Colonic mucosa (tissue), 4 donors: Measurements from ENCODE around the gene RNF11. TPM values are rescaled to one million over a fixed set of nuclear protein-coding genes. Genes with fewer than 3 reads are reported as not detected.

Experiments used
- DNase-seq: peaks from one replicate; pipeline ENCODE4 v3.0.0-alpha.2; 2020
- H3K27ac ChIP-seq: fragments of 200-600 bp; one replicate; pipeline ENCODE4 v1.8.0; 2021
- H3K27me3 ChIP-seq: fragments of 200-600 bp; one replicate; pipeline ENCODE4 v1.8.0; 2021
- H3K36me3 ChIP-seq: fragments of 200-600 bp; one replicate; pipeline ENCODE4 v1.8.0; 2021
- H3K4me1 ChIP-seq: fragments of 200-600 bp; one replicate; pipeline ENCODE4 v1.8.0; 2021; ENCODE audit warnings: mild to moderate bottlenecking
- H3K4me3 ChIP-seq: fragments of 200-600 bp; one replicate; pipeline ENCODE4 v1.8.0; 2021
- H3K9ac ChIP-seq, 2 donors: one replicate each; pipeline ENCODE4 v1.7.0; 2013; ENCODE audit warnings: control low read depth in 2 of 2, low read depth in 2 of 2, low read length in 2 of 2
- H3K9me3 ChIP-seq: fragments of 200-600 bp; one replicate; pipeline ENCODE4 v1.8.0; 2021
- intact Hi-C: fragments of 100-400 bp; cut with DNase I; formaldehyde crosslinking; loops from one replicate; pipeline ENCODE4 v1.14.1; 2022
- total RNA-seq, 2 donors: library from RNA; stranded (reverse); fragmentation: NEBNext Ultra II Directional in 1 of 2; extraction: Animal tissue kit (Norgen Biotek cat#: 25700) in 1 of 2; gene quantifications; one replicate each; pipeline ENCODE4 v1.2.1, GENCODE V29; 2021
- TF ChIP-seq, protein P1 (sequence below): fragments of 200-600 bp; IDR thresholded peaks from one replicate; pipeline ENCODE4 v1.8.0; 2022; ENCODE audit warnings: antibody characterized with exemption, mild to moderate bottlenecking
- donor health status: healthy.
- donor health status: DM: no; HTN: no; CAD: no.
- donor health status: DM: no; HTN: no; CAD: no.

RNF11 gene
- total RNA-seq, 2 donors from 2014 or later, result 46.8 to 104 TPM

DNA sequence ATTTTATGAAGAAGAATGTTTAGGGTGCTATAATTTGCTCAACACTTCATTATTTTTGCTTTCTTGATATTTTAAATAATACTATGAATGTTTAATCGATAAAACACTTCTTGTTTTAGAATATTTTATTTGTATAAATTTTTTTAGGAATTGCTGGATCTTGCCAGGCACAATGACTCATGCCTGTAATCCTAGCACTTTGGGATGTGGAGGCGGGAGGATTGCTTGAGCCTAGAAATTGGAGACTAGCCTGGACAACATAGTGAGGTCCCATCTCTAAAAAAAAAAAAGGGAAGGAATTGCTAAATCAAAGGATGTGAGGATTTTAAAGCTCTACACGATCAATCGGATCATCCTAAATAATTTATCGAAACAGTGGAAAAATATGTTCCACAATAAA is 17.6 kb downstream of the RNF11 start:
- Histone ChIP-seq H3K4me1 (peaks cover 5% of the 10 kb centered on the region), H3K27ac (no peak overlapping the region), H3K9ac (no peak overlapping the region), H3K9me3 (no peaks in the 10 kb centered on the region), H3K36me3 (no peaks in the 10 kb centered on the region), H3K27me3 (no peaks in the 10 kb centered on the region), H3K4me3 (no peak overlapping the region)
- no peak for DNase-seq
- TF ChIP-seq, protein P1, sequence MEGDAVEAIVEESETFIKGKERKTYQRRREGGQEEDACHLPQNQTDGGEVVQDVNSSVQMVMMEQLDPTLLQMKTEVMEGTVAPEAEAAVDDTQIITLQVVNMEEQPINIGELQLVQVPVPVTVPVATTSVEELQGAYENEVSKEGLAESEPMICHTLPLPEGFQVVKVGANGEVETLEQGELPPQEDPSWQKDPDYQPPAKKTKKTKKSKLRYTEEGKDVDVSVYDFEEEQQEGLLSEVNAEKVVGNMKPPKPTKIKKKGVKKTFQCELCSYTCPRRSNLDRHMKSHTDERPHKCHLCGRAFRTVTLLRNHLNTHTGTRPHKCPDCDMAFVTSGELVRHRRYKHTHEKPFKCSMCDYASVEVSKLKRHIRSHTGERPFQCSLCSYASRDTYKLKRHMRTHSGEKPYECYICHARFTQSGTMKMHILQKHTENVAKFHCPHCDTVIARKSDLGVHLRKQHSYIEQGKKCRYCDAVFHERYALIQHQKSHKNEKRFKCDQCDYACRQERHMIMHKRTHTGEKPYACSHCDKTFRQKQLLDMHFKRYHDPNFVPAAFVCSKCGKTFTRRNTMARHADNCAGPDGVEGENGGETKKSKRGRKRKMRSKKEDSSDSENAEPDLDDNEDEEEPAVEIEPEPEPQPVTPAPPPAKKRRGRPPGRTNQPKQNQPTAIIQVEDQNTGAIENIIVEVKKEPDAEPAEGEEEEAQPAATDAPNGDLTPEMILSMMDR, result no peak
- intact Hi-C loops, result no loop called here

DNA sequence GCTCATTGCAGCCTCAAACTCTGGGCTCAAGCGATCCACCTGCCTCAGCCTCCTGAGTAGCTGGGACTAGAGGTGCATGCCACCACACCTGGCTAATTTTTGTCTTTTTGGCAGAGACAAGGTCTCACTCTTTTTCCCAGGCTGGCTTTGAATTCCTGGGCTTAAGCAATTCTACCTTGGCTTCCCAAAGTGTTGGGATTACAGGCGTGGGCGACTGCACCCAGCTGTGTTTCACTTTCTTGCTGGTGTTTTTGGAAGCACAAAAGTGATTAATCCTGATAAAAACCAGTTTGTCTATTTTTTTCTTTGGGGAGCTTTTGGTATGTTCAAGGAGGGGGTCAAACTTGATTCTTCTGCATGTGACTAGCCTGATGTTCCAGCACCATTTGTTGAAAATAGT is 19.3 kb downstream of the RNF11 start:
- Histone ChIP-seq H3K9me3 (no peaks in the 10 kb centered on the region), H3K36me3 (no peaks in the 10 kb centered on the region), H3K9ac (no peak overlapping the region), H3K27ac (no peak overlapping the region), H3K4me1 (no peaks in the 10 kb centered on the region), H3K27me3 (no peaks in the 10 kb centered on the region), H3K4me3 (no peak overlapping the region)
- TF ChIP-seq, protein P1, result no peak
- DNase-seq, result no peak
- intact Hi-C loops, result no loop called here

DNA sequence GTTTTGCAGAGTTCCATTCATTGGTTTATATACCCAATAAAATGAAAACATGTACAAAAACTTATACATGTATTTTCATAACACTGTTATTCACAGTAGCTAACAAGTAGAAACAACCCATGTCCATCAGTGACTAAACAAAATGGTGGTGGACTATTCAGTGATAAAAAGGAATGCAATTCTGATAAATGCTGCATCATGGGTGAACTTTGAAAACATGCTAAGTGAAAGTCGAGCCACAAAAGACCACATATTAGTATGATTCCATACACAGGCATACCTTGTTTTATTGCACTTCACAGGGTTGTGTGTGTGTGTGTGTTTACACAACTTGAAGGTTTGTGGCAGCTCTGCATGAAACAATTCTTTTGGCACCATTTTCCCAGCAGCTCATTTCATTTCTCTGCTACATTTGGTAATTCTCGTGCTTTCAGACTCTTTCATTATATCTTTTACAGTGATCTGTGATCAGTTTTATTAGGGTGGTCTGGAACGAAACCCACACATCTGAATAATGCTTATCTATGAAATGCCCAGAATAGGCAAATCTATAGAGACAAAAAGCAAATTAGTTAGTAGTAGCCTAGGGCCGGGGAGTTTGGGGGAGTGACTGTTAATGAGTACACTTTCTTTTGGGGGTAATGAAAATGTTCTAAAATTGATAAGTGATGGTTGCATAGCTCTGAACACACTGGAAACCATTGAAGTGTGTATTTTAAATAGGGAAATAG is 27.2 kb downstream of the RNF11 start:
- TF ChIP-seq, protein P1, result no peak
- H3K27ac ChIP-seq, result no peak overlapping the region
- H3K27me3 ChIP-seq, result no peaks in the 10 kb centered on the region
- H3K9me3 ChIP-seq, result no peaks in the 10 kb centered on the region
- H3K4me3 ChIP-seq, result no peak overlapping the region
- H3K36me3 ChIP-seq, result no peaks in the 10 kb centered on the region
- no peak for DNase-seq
- intact Hi-C loops, result no loop called here
- H3K9ac ChIP-seq, result no peak overlapping the region
- H3K4me1 ChIP-seq, result no peaks in the 10 kb centered on the region

- no peak overlapping the region for H3K27ac ChIP-seq
- TF ChIP-seq, protein P1, result no peak
- no peaks in the 10 kb centered on the region for H3K36me3 ChIP-seq
- no peak for DNase-seq
- no peaks in the 10 kb centered on the region for H3K27me3 ChIP-seq
- intact Hi-C loops, result no loop called here
- no peak overlapping the region for H3K9ac ChIP-seq
- no peaks in the 10 kb centered on the region for H3K9me3 ChIP-seq
- H3K4me3 ChIP-seq, result no peak overlapping the region
- no peaks in the 10 kb centered on the region for H3K4me1 ChIP-seq
Measured at GRCh38 chr1:51264451-51264850, 28.4 kb downstream of the RNF11 start.

DNA sequence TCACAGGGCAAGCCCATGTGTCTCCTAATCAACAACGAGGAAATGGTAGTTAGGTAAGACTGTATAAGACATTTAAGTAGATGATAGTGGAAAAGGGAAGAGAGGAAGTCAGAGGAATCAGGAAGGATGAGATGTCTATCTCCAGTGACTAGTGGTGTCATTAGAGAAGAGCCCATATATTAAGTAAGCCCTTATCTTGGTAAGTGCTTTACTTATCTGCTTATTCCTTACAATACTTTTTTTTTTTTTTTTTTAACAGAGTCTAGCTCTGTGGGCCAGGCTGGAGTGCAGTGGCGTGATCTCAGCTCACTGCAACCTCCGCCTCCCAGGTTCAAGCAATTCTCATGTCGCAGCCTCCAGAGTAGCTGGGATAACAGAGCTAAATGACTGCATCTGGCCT is 29.5 kb downstream of the RNF11 start:
- intact Hi-C loops, result no loop called here
- TF ChIP-seq, protein P1, result no peak
- H3K9ac ChIP-seq, result no peak overlapping the region
- H3K9me3 ChIP-seq, result no peaks in the 10 kb centered on the region
- no peaks in the 10 kb centered on the region for H3K36me3 ChIP-seq
- no peaks in the 10 kb centered on the region for H3K27me3 ChIP-seq
- no peak for DNase-seq
- H3K27ac ChIP-seq, result no peak overlapping the region
- no peak overlapping the region for H3K4me3 ChIP-seq
- H3K4me1 ChIP-seq, result no peaks in the 10 kb centered on the region
